HG02588 (cell line): Measurements from ENCODE around the gene UBAP2L.
"Not testable (repeated sequence)": the region's sequence is repeated elsewhere in the genome, so short reads cannot be mapped to it uniquely, and the experiment has no call there.

Experiments used
- ATAC-seq: cut with Tn5 transposase; IDR thresholded peaks from one replicate; pipeline ENCODE4 v1.9.1; 2021; ENCODE audit warnings: mild to moderate bottlenecking, moderate library complexity; ENCODE audit not compliant: unreplicated experiment

The UBAP2L gene

DNA sequence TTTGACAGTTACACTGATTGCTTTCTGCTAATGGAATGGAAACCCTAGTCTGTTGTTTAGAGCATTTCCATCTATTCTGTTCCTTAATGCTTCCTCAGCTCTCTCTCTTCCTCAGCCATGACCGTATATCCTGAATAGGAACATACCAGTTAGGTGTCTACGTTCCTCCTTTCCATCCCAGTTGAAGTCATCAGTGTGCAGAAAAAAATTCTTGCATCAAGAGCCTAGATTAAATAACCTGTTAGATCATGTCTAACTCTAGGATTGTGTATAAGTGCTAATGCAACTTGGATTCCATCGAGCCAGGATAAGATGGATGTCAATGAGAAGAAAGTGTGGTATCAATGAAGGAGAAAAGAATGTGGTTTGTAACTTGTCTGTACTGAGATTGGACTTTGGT lies 18.7 kb downstream of the UBAP2L start:
- no peak for ATAC-seq

DNA sequence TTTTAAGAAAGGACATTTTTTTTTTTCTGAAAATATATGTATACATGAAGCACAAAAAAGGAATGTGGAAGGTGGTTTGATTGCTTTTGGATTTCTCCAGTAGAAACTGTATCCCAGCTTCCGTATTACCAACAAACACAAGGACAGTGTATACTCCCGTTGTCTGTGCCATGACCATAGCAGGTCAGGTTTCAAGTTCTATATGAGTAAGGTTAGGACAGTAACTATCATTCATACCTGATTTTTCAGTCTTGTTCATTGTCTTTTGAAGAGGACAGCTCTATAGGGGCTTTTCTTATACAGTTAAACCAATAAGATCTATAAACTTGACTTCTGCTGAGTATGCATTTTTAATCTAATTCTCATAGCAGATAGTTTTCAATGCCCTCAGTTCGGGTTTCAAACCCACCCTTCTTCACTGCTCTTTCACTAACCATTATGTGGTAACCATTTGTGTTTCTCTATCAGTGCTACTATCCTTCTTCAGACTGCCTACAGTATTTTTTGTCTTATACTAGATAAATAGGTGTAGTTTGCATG lies 19.6 kb downstream of the UBAP2L start:
- ATAC-seq = no peak

DNA sequence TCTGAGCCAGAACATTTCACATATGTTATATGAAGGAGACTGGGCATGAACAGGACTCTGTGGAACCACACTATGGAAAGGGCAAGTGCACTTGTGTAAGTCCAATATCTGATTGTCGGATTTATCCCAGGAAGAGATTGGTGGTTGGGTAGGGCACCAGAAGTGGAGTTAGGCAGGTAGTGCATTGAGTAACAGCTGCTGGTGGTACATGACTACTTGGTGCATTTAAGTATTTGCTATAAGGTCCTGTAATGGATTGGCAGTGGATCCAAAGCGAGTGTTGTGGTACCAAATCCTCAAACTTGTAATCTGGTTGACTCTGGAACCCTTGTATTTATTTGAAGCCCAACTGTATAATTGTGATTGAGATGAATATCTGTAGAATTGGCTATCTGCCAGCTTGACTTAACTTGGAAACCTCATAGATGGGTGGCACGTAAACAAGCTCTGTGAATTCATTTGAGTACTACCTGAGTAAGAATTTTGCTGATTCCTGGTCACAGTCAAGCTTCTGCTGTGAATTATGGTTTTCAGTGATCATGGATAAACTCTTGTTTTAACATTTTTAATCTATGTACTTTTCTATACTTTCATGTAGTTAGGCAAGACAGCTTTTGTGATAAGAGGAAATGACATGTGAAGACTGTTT lies 21.1 kb downstream of the UBAP2L start:
- no peak for ATAC-seq

DNA sequence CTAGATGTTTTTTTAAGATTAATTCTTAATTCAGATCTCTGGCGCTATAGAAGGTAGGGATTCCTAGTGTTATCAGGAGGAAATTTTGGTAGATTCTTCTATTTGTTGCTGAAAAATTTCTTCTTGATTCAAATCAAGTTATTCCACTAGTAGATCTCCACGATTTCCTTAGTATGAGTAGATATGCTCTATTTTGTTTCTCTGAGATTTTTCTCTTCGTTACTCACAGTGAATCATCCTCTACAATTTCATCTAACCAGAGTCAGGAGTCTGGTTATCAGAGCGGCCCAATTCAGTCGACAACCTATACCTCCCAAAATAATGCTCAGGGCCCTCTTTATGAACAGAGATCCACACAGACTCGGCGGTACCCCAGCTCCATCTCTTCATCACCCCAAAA lies 32.9 kb downstream of the UBAP2L start:
- ATAC-seq = no peak

DNA sequence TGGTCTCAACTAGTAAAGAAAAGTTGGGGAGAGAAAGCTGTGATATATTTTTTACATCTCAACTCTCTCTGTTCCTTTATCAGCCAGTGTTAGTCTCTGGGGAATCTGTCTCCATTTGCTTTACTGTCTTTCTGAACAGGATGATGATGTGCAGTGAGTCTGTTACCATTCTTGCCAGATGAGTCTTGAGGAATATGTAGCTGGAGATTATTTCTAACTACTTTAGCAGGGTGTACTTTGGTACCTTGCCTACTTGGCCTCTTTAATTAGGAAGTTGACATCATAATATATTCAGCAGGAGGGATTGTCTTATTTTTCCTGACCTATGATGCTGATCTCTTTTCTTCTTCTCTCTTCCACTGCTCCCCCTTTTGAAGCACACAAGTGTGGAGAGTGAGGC lies 35.9 kb downstream of the UBAP2L start:
- no peak for ATAC-seq

DNA sequence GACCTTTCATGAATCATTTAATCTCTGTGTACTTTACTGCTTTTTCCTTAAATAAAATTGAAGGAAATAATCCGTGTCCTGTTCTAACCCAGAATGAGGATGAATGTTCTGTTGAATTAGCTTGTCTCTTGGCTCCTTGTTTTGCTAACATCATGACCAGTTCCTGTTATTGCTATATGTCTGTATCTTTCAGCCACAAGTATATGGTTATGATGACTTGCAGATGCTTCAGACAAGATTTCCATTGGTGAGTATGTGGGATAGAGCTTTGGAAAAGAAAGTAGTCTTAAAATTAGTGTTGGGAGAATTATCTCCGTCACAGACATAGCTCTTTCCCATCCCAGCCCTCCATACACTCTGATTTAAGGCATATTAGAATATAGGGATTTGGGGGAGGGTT lies 38.0 kb downstream of the UBAP2L start:
- no peak for ATAC-seq

DNA sequence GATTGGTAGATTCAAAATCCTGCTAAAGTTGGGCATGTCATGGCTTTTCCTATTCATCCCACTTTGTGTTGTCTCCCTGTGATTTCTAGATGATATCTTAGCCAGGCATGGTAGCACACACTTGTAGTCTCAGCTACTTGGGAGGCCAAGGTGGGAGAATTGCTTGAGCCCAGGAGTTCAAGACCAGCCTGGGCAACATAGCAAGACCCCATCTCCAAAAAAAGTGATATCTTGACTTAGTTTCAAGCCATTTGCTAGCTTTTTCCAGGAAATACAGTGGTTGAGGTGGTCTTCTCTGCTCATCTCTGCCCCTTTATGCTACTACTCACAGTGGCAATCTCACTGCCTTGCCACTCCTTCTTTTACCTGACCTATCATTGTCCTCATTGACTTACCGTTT lies 39.4 kb downstream of the UBAP2L start:
- ATAC-seq = no peak

DNA sequence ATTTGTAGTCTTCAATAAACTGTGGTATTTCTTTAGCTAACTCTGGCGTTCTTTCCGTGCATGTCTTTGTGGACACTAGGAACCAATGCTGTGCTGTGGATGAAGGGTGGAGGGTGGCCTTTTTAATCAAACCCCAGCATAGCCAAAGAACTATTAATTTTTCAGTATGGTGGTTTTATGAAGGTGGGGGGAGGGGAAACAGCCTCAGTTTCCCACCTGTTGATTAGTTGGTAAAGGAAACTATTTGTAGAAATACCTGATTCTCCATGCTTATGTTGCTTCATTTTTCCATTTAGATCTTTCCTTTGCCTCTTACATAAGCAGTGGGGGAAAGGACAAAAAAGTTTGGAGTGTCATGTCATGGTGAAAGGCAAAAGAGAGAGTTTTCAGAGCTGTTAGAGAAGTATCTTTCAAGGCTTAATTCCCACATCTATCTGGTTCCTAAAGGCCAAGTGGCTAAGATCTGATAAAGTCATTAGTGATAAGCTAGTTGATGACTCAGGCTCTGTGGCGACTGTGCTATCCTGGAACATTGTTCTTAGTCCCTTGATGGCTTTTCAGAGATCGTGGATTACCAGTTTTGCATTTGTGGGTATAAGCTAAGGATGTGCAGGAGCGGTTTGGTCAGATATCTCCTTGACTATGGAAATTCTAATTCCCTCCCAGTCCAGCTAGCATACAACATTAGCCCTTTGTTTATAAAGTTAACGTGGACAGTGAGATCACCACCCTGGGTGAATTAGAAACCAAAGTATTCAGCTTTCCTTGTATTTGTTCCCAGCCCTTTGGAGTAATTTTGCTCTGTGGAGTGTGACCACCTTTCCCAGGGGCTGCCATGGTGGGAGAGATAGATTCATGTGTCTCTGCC lies 42.9 kb downstream of the UBAP2L start:
- no peak for ATAC-seq

DNA sequence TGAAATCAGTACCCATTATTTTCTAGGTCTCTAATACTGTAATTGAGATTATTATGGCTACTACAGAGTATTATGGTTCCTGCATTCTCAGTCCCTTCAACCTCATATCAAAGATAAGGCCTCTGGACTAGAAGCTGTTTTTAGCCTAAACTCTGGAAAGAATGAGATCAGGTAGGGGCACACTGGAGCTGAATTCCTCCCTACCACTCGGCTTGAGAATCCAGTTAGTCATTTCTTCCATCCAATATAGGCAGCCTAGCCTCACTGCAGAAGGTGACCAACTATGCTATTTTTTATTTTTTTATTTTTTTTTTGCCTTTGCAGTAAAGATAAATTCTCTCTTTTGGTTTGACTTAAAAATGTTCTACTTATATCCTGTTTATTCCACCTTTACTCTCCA lies 43.7 kb downstream of the UBAP2L start:
- no peak for ATAC-seq

DNA sequence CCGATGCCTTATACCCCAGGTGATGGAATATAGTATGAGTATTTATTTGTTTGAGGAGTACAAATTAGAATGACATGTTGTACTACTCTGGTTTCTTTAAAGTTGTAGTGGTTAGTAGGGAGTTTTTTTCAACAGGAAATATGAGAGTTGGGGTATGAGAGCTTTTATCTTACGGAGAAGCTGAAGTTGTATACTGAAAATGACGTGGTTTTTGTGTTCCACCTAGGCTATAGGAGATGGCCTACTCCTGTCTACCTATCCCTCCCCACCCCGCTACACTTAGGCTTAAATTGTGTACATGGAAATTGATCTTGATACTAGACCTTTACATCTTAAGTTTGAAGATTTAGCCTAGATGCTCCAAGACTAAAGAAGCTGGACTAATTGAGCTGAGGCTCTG lies 44.8 kb downstream of the UBAP2L start:
- ATAC-seq = no peak

DNA sequence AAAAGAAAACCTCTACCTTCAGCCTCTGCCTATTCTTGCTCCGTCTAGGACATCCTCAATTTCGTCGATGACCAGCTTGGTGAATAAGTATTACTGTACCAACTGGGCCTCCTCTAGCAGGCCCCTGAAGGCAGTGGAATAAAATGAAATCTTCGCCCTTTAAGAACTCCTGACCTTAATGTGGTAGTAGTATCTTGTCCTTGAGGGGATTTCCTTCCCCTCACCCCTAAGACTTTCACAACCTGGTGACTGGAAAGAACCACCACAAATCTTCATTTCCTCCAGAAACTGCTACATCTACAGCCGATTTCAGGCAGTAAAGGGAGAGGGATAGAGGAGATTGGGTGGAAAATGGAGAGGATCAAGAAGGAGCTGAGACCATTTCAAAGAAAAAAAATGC lies 50.1 kb downstream of the UBAP2L start:
- no peak for ATAC-seq

DNA sequence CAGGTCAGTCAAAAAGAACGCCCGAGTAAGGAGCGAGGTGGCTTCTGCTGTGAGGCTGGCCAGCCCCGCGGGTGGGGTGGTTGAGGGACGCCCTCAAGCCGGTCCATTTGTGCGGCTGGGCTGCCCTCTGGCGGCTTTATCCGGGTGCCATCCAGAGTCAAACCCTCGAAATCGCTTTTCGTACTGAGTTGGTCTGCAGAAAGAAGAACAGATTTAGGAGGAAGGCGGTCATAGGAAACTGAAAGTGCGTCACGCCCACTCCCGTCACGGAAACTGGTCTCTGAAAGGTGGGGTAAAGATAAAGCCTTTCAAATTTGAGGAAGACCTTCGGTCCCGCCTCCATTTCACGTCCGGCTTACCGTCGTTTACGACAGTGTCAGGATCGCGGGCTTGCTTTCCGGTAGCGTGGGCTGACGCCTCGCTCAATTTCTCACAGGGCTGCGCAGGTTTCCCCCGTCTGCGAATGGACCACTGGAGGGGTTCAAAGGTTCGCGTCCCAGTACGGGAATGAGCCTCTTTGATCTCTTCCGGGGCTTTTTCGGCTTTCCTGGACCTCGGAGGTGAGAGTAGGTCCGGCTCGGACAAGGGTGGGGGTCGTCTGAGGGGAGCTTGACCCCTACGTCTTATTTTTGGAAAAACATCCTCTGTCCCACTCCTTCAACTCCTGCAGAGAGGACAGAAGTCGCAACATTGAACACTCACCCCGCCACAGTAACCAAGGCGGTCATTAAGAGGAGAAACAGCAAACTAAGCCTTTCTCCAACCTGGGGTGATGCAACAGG lies 51.7 kb downstream of the UBAP2L start, which contains the start of gene HAX1:
Gene HAX1 (plus strand): TSS at position 413 of the 782 bp plus-strand sequence. CDS start 95 bp downstream, at position 508.
- peak; percentile 82 for ATAC-seq

DNA sequence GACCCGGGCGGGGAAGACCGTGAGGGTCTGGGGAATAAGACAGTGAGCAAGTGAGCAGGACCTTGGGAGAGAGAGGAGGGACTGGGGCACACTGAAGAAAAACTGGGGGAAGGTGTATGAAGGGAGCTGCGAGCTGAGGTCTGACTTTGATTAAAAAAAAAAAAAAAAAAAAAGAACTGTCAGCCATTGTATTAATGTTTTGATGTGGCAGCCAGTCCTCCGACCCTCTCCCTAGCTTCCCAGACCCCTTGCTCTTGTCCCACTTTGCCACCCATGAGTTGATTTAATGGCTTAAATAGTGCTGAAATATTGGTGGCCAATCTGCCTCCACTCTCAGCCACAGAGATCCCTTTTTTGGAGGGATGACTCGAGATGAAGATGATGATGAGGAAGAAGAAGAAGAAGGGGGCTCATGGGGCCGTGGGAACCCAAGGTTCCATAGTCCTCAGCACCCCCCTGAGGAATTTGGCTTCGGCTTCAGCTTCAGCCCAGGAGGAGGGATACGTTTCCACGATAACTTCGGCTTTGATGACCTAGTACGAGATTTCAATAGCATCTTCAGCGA lies 52.3 kb downstream of the UBAP2L start:
- ATAC-seq = no peak

DNA sequence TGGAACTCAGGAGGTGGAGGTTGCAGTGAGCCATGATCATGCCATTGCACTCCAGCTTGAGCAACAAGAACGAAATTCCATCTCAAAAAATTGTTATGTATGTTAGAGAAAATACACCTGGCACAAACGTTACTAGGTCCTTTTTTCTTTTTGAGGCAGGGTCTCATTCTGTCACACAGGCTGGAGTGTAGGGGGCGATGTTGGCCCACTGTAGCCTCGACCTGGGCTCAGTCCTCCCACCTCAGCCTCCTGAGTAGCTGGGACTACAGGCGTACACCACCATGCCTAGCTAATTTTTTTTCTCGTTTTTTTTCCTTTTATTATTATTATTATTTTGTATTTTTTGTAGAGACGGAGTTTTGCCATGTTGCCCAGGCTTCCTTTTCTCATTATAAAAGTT lies 56.0 kb downstream of the UBAP2L start:
- no peak for ATAC-seq

DNA sequence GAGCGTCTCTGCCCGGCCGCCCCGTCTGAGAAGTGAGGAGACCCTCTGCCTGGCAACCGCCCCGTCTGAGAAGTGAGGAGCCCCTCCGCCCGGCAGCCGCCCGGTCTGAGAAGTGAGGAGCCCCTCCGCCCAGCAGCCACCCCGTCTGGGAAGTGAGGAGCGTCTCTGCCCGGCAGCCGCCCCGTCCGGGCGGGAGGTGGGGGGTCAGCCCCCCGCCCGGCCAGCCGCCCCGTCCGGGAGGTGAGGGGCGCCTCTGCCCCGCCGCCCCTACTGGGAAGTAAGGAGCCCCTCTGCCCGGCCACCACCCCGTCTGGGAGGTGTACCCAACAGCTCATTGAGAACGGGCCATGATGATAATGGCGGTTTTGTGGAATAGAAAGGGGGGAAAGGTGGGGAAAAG lies 66.8 kb downstream of the UBAP2L start:
- ATAC-seq = not testable (repeated sequence)

DNA sequence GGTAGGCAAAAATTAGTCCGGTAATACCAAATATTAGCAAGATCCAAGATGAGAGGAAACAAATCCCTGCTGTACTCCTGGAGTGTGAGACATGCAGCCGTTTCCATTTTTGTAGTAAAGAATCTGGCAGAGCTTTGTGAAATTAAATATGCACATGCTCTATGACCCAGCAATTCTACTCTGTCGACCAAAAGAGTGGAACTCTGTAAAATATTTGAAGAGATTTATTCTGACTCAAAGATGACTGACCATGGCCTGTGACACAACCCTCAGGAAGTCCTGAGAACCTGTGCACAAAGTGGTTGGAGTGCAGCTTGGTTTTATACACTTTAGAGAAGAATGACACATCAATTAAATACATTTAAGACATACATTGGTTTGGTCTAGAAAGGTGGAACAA lies 67.9 kb downstream of the UBAP2L start:
- ATAC-seq = no peak

DNA sequence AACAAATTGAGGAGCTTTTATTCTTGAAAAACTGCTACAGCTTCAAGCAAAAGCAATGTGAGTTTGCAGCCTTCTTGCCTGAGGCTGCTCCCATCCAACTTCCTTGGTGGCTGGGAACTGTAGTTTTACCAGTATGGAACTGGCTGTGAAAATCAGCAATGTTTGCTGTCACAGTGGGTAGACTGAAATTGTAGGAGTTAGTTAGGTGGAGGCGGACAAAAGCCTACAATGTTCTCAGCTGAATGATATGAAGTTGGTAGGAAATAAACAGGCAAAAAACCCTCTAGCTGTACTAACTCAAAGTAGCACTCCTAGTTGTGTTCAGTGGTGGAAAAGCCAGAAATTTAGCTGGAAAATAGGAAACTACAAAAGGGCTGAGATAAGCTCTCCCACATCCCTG lies 70.2 kb downstream of the UBAP2L start:
- no peak for ATAC-seq

DNA sequence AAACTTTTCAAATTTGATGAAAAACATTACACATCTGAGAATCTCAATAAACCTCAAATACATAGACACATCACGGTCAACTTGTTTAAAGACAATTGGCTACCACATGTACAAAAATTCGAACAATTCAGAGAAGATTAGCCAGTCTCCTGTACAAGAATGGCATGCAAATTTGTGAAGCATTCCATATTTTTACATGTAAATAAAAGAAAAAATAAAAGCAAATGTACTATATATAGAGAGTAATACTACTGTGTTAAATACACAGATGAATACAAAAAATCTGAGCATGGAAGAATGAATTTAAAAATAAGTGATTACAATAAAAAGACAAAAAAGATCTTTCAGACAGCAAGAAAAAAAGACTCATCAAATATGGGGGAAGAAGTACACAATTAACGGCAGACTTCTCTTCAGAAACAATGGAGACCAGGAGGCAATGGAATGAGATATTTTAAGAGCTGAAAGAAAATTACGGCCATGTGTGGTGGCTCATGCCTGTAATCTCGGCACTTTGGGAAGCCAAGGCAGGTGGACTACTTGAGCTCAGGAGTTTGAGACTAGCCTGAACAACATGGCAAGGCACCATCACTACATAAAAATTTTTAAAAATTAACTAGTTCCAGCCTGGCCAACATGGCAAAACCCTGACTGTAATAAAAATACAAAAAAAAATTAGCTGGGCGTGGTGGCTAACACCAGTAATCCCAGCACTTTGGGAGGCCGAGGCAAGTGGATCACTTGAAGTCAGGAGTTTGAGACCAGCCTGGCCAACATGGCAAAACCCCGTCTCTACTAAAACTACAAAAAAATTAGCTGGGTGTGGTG lies 74.9 kb downstream of the UBAP2L start:
- no peak for ATAC-seq

DNA sequence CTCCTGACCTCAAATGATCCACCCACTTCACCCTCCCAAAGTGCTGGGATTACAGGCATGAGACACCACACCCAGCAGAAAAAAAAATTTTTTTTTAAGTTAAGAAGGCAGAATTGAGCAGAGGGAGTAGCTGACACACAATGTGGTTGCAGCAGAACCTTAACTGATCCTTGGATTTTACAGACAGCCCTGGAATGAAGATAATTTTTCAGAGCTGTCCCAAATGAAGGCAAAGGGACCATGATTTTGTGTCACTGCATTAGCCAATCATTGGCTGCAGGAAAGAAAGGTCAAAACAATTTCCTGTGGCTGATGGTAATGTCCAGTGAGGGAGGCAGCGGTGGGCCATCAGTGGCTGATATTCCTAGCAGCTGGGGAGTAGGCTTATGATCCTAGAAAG lies 80.8 kb downstream of the UBAP2L start:
- ATAC-seq = no peak

DNA sequence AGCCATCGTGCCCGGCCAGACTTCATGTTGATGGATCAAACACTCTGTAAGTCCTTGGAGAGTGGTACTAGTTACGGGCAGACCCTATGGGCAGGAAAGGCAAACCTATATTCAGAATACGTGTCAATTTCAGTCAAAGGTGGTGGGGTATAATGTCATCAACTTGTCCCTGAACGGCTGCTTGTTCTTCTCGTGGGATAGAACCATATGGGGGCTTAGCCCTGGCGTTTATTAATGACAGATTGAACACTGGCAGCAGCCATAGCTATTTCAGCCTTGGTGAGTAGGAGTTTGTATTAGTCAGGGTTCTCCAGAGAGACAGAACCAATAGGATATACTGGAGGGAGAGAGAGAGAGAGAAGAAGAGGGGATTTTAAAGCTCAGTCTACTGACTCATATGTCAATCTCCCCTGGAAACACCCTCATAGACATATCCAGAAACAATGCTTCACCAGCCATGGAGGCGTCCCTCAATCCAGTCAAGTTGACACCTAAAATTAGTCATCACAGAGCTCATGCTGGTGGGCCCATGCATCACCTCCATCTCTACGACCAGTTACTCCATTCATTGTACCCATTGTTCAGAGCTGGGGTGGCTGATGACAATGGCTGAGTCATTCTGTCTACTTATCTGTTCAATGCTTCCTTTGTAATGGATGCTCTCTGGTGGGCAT lies 84.0 kb downstream of the UBAP2L start:
- peak; percentile 54 for ATAC-seq
